Measurements from ENCODE around the gene CD47. TPM values are rescaled to one million over a fixed set of nuclear protein-coding genes. Genes with fewer than 3 reads are reported as not detected.

CD47 gene
- total and polyA plus RNA-seq, 10 of the 15 experiments (the other 5 are each of a cell fraction or from before 2014, with no cell fraction given) = 22.9 to 175 (median 81.1) TPM

DNA sequence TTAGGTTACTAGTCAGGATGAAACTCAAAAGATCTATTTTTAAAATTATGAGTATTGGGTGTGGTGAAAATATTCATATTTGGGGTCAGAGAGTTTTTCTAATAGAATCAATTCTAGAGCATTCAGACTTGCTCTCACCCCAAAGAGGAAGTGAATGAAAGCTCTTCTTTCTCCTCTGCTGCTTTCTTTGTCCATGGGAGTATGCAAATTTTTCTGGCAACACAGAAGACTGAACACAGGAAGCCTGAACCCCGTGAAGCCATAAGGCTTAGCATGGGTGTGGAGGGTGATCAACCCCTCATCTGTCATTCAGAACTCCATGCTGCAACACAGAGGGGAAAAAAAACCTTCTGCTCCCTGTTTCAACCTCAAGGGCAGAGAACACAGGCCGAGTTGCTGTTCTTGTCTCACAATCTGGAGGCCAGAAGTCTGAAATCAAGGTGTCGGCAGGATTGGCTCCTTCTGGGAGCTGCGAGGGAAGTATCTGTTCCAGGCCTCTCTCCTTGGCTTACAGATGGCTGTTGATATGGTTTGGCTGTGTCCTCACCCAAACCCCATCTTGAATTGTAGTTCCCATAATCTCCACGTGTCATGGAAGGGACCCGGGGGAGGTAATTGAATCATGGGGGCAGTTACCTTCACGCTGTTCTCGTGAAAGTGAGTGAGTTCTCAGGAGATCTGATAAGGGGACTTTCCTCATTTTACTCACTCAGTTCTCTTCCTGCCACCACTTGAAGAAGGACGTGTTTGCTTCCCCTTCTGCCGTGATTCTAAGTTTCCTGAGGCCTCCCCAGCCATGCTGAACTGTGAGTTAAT, 33.7 kb upstream of the CD47 start (continued):
- TF ChIP-seq NR2C2 (IDR thresholded peaks at IDR 0.05; ENCODE audit: borderline replicate concordance, control insufficient read depth, insufficient read length, low read depth) (no peak), KAT2A (conservative IDR thresholded peaks at IDR 0.05; ENCODE audit: control insufficient read depth, low read depth, low read length) (no peak), POU2F2 (IDR thresholded peaks at IDR 0.05; ENCODE audit: borderline replicate concordance, low read depth, low read length) (peak; percentile 100), MTA3 (IDR thresholded peaks at IDR 0.05; ENCODE audit: borderline replicate concordance, low read length) (no peak; the same call in 1 of the 2 replicates), CHD2 (IDR thresholded peaks at IDR 0.05; ENCODE audit: borderline replicate concordance, low read depth, low read length) (peak; percentile 72), ZBED1 (IDR thresholded peaks at IDR 0.05; ENCODE audit: borderline replicate concordance) (peak; percentile 82), CHD1 (IDR thresholded peaks at IDR 0.05; ENCODE audit: low read depth, low read length) (no peak), SMC3 (IDR thresholded peaks at IDR 0.05; ENCODE audit: borderline replicate concordance, low read length) (no peak), CBX3 (IDR thresholded peaks at IDR 0.05; ENCODE audit: borderline replicate concordance, low read depth) (no peak), E4F1 (IDR thresholded peaks at IDR 0.05; ENCODE audit: borderline replicate concordance, partially characterized antibody) (no peak), FOS (IDR thresholded peaks at IDR 0.05; ENCODE audit: borderline replicate concordance, extremely low read depth, insufficient read length) (no peak), HSF1 (IDR thresholded peaks at IDR 0.05; ENCODE audit: low read depth, low read length) (no peak), ESRRA (IDR thresholded peaks at IDR 0.05; ENCODE audit: low read length) (no peak), MXI1 (IDR thresholded peaks at IDR 0.05; ENCODE audit: low read depth, low read length) (no peak; the same call in none of the 2 replicates)
- TF ChIP-seq, protein P1, sequence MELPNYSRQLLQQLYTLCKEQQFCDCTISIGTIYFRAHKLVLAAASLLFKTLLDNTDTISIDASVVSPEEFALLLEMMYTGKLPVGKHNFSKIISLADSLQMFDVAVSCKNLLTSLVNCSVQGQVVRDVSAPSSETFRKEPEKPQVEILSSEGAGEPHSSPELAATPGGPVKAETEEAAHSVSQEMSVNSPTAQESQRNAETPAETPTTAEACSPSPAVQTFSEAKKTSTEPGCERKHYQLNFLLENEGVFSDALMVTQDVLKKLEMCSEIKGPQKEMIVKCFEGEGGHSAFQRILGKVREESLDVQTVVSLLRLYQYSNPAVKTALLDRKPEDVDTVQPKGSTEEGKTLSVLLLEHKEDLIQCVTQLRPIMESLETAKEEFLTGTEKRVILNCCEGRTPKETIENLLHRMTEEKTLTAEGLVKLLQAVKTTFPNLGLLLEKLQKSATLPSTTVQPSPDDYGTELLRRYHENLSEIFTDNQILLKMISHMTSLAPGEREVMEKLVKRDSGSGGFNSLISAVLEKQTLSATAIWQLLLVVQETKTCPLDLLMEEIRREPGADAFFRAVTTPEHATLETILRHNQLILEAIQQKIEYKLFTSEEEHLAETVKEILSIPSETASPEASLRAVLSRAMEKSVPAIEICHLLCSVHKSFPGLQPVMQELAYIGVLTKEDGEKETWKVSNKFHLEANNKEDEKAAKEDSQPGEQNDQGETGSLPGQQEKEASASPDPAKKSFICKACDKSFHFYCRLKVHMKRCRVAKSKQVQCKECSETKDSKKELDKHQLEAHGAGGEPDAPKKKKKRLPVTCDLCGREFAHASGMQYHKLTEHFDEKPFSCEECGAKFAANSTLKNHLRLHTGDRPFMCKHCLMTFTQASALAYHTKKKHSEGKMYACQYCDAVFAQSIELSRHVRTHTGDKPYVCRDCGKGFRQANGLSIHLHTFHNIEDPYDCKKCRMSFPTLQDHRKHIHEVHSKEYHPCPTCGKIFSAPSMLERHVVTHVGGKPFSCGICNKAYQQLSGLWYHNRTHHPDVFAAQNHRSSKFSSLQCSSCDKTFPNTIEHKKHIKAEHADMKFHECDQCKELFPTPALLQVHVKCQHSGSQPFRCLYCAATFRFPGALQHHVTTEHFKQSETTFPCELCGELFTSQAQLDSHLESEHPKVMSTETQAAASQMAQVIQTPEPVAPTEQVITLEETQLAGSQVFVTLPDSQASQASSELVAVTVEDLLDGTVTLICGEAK (IDR thresholded peaks at IDR 0.05; ENCODE audit: borderline replicate concordance) = no peak; the same call in 1 of the 2 replicates
- TF ChIP-seq, protein P2, sequence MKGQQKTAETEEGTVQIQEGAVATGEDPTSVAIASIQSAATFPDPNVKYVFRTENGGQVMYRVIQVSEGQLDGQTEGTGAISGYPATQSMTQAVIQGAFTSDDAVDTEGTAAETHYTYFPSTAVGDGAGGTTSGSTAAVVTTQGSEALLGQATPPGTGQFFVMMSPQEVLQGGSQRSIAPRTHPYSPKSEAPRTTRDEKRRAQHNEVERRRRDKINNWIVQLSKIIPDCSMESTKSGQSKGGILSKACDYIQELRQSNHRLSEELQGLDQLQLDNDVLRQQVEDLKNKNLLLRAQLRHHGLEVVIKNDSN (IDR thresholded peaks at IDR 0.05; ENCODE audit: borderline replicate concordance, extremely low read length, insufficient read depth, low read depth, low read length) = no peak
